ENCODE results near the gene ZNF608.

GRCh38 chr5:124743602-124744169, 2.8 kb downstream of the ZNF608 start:
- TF ChIP-seq CTCF (conservative IDR thresholded peaks at IDR 0.05) (no peak), ZFX (IDR thresholded peaks at IDR 0.05) (no peak)

All from C4-2B (cell line).